Right cardiac atrium (tissue), 5 donors: ENCODE measurements around the gene AP1G2. TPM values are rescaled to one million over a fixed set of nuclear protein-coding genes. Genes with fewer than 3 reads are reported as not detected.

ENCODE experiments used
- ATAC-seq, 2 donors: fragments of 200-7000 bp; cut with Tn5 transposase; one replicate each; pipeline versions ENCODE4 v1.8.0 to v1.9.1; 2020; ENCODE audit warnings: moderate library complexity in 2 of 2, mild to moderate bottlenecking in 1 of 2
- DNase-seq, 3 donors: peaks; one replicate each; pipeline ENCODE4 v3.0.0-alpha.2; 2020
- H3K27ac ChIP-seq: one replicate; pipeline ENCODE4 v1.5.1; 2013; ENCODE audit warnings: mild to moderate bottlenecking, low read length, control low read depth, moderate library complexity
- H3K27me3 ChIP-seq: one replicate; pipeline ENCODE4 v1.6.1; 2013; ENCODE audit not compliant: control insufficient read depth, insufficient read depth
- H3K4me1 ChIP-seq: one replicate; pipeline ENCODE4 v1.6.1; 2013; ENCODE audit warnings: low read length; ENCODE audit not compliant: control insufficient read depth, insufficient read depth
- H3K4me3 ChIP-seq: one replicate; pipeline ENCODE4 v1.5.1; 2013; ENCODE audit warnings: low read length, control low read depth
- H3K9me3 ChIP-seq: one replicate; pipeline ENCODE4 v1.6.1; 2013; ENCODE audit warnings: low read length; ENCODE audit not compliant: control insufficient read depth
- WGBS: extraction: QIAGEN DNeasy Blood & Tissue Kit; methylation state at CpG from one replicate; pipeline ENCODE4 v1.1.7; 2013; 5-methylcytosine and 5-hydroxymethylcytosine counted together
- intact Hi-C, 4 donors: fragments of 100-400 bp; cut with DNase I; formaldehyde crosslinking; loops; one replicate each; pipeline versions ENCODE4 v1.11.0 to v1.14.0; 2022 to 2023
- polyA plus RNA-seq: library from polyadenylated mRNA; stranded (reverse); fragments of 200-250 nt; gene quantifications from one replicate; pipeline ENCODE4 v1.2.3, GENCODE V29; 2013
- total RNA-seq, 4 donors: library from RNA; stranded (reverse); fragmentation: NEBNext Ultra II Directional; extraction: Animal tissue kit (Norgen Biotek cat#: 25700); gene quantifications; one replicate each; pipeline ENCODE4 v1.2.1, GENCODE V29; 2021
- donor health status: healthy with polysubstance abuse.
- donor health status: DM: no; HTN: yes; CAD: no.
- donor health status: DM: no; HTN: no; CAD: no.
- donor health status: DM: no; HTN: yes; CAD: no; lungs with severe emphysema.
- donor health status: DM: yes; HTN: yes; CAD: no.

The AP1G2 gene
- total and polyA plus RNA-seq, 5 donors: 12.9 to 17.9 (median 14.0) TPM

DNA sequence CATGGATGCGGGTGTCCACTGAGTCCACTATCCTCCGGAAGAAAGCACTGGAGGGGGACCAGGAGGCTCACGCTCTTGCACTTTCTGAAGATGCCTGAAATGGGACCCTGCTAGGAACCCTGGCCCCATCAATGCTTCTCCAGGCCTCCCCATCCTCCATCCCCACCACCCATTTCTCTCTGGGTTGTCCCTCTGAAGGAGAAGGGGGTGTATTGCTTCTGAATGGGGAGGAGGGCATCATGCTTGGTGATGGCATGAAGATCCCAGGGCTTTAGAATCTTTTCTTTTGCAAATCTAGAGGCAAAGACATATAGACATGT is 11.7 kb upstream of the AP1G2 start:
- no peak overlapping the region for H3K4me3 ChIP-seq
- no peak overlapping the region for H3K27ac ChIP-seq
- no peaks in the 10 kb centered on the region for H3K4me1 ChIP-seq
- DNase-seq: no peak
- H3K27me3 ChIP-seq: no peaks in the 10 kb centered on the region
- ATAC-seq: no peak
- intact Hi-C loops: no loop called here
- WGBS: 46% methylated on average over 3 of the region's 3 CpGs
- no peaks in the 10 kb centered on the region for H3K9me3 ChIP-seq

DNA sequence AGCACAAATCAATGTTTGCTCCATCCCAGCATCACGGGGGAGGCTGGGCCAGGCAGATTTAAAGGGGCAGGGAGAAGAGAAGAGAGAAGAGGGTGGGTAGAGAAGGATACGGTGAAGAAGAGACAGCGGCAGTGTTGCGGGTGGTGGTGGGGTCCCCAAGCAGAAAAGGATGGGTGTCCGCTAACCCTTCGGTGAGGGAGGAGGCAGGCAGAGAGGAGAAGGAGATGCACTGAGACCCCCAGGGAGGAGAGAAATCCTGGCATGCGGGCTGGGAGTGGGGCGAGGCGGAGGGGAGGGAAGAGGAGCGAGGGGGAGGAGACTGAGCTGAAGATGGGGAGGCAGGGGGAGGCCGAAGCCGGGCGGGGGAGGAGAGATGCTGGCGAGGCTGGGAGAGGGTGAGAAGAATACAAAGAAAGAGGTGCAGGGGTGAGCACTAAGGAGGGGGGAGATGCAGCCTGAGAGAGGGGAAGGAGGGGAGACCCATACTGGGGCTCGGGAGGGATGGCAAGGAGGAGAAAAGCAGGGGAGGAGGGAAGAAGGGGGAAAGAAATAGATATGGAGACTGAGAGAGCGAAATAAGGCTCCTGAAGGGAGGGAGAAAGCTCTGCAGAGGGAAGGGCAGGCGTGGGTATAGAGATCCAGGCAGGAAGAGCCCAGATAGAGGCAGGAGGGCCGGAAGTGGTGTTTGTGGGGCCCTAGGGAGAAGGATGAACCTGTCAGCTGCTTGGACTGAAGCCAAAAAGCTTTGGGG is 11.1 kb upstream of the AP1G2 start, which contains the start of gene JPH4:
Gene JPH4 (minus strand): TSS at position 231 of the 751 bp plus-strand sequence. CDS start 1,337 bp downstream, outside the sequence.
- 9% methylated on average over 18 of the region's 18 CpGs for WGBS
- DNase-seq (no peak), ATAC-seq (peak in 1 of 2 donors; percentile 7)
- H3K9me3 ChIP-seq: no peaks in the 10 kb centered on the region
- no peak within 1 kb of the TSS for H3K4me3 ChIP-seq
- intact Hi-C loops: no loop called here
- no peaks in the 10 kb centered on the region for H3K27me3 ChIP-seq
- H3K27ac ChIP-seq: no peak within 1 kb of the TSS
- H3K4me1 ChIP-seq: no peaks in the 10 kb centered on the region

DNA sequence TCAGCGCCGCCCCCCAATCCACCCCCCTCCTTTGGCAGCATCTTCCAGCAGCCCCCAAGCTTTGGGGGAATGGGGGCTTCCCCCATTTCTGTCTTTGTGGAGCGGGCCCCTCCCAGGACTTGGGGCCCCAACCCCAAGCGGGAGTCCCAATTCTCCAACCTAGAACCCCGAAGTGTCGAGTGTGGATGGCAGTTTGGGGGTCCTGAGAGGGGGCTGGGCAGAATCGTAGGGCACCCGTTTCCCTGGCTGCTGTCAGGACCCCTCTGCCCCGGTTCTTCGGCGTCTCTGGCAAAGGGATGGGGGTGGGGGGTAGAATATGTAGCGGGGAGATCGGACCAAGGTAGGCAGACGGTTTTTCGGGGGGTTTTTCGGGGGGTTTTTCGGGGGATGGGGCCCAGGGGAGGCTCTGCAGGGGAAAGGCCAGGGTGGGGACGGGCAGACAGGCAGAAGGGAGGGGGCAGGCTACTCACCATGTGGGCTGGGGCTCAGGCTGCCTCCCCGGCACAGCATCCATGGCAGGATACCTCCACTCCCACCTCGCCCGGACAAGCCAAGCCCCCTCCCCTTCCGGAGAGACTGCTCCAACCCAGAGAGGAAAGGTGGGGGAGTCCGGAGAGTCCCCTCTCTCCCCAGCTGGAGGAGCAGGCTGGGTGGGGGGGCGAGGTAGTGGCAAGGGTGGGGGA is 10.3 kb upstream of the AP1G2 start:
- DNase-seq: no peak
- Histone ChIP-seq H3K4me1 (no peaks in the 10 kb centered on the region), H3K27me3 (no peaks in the 10 kb centered on the region), H3K4me3 (no peak overlapping the region), H3K9me3 (no peaks in the 10 kb centered on the region), H3K27ac (no peak overlapping the region)
- ATAC-seq: no peak
- WGBS: 2% methylated on average over 24 of the region's 24 CpGs
- intact Hi-C loops: no loop called here

DNA sequence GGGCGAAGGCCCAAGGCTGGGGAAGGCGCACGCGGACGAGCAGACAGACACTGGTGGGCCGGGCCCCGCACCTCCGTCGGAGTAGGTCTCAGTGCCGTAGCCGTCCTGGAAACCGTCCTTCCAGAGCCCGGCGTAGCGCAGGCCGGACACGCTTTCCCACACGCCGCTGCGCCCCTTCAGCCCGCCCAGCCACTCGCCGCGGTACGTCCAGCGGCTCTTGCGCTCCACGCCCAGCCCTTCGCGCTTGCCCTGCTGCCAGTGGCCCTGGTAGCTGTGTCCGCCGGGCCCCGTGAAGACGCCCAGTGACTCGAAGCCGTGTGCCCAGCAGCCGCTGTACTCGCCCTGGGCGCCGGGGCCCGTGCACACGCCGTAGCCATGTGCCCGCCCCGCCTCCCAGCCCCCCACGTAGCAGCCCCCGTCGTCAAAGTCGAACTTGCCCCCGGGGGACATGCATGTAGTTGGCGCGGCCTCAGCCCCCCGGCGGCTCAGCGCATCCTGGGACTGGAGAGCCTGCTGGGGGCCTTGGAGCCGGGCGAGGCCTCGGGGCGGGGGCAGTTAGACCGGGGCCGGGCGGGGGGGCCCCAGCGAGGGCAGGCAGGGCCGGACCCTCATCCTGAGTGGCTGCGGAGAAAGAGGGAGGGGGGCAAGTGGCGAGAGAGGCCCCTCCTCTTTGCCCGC is 9.6 kb upstream of the AP1G2 start:
- intact Hi-C loops: no loop called here
- ATAC-seq: peak; percentile 34 to 55
- Histone ChIP-seq H3K27ac (no peak overlapping the region), H3K4me1 (no peaks in the 10 kb centered on the region), H3K9me3 (no peaks in the 10 kb centered on the region), H3K4me3 (peak overlapping the region; percentile 16), H3K27me3 (no peaks in the 10 kb centered on the region)
- DNase-seq: peak in 1 of 3 donors; percentile 69
- WGBS: 2% methylated on average over 67 of the region's 67 CpGs

DNA sequence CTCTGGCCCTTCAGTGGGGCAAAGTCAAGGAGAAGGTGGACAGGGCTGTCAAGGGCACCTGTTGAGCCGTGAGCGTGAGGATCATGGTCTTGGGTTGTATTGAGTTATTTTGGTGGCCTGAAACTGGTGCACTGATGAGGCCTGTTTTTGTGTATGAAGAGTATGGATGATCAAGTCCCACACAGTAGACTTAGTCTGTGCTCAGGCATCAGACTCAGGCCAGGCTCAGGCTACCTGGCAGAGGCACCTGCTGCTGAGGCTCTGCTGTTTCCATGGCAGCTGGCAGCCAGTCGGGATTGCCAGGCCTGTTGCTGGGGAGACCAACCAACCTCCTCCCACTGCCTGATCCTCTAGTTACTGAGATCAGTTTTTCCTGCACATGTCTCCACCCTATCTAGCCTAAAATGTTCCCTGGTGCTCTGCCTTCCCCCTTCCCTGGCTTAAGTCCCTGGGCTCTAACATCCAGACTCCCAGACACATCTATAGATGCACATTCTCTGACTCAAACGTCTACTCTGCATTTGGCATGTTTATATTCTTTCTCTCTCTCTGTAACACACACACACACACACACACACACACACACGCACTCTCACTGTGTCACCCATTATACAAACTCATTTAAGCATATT is 5.9 kb upstream of the AP1G2 start:
- Histone ChIP-seq H3K27ac (no peak overlapping the region), H3K9me3 (no peaks in the 10 kb centered on the region), H3K4me3 (no peak overlapping the region), H3K27me3 (no peaks in the 10 kb centered on the region), H3K4me1 (no peaks in the 10 kb centered on the region)
- ATAC-seq (no peak), DNase-seq (no peak)
- intact Hi-C loops: no loop called here
- WGBS: 81% methylated on average over 5 of the region's 5 CpGs

DNA sequence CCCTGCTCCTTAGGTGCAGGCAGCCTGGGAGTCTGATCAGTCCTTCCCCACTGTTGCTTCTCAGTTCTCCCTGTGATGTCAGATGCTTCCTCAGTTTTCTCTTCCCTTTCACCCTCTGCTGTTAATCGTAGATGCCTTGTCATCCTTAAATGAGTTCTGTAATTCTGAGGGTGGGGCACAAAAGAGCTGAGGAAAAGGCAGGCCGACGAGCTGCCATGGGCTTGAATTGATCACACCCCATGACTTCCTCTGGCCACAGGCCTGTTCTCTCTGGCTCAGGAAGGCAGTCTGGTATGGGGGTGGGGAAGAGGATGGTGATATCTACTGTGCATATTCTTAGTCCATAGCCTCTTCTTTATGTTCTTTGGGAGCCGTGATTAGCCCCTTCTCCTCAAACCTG is 5.2 kb upstream of the AP1G2 start:
- 39% methylated on average over 4 of the region's 4 CpGs for WGBS
- H3K27me3 ChIP-seq: no peaks in the 10 kb centered on the region
- no peak overlapping the region for H3K4me3 ChIP-seq
- peak; percentile 37 to 57 for ATAC-seq
- no peak overlapping the region for H3K27ac ChIP-seq
- peak in 1 of 3 donors; percentile 78 for DNase-seq
- intact Hi-C loops: no loop called here
- H3K4me1 ChIP-seq: no peaks in the 10 kb centered on the region
- no peaks in the 10 kb centered on the region for H3K9me3 ChIP-seq

DNA sequence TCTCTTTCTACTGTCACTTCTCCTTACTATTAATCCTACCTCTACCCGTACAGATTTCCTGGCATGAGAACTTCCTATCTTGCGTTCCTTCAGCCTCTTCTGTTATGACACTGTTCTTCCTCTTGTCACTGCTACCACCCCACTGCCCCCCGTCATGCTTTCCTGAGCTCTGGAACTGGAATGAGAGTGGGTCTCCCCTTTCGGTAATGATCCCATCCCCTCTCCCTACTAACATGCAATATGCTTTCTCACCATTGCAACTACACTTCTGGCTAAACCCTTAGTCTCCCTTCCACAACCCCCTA is 4.9 kb upstream of the AP1G2 start:
- no peaks in the 10 kb centered on the region for H3K27me3 ChIP-seq

DNA sequence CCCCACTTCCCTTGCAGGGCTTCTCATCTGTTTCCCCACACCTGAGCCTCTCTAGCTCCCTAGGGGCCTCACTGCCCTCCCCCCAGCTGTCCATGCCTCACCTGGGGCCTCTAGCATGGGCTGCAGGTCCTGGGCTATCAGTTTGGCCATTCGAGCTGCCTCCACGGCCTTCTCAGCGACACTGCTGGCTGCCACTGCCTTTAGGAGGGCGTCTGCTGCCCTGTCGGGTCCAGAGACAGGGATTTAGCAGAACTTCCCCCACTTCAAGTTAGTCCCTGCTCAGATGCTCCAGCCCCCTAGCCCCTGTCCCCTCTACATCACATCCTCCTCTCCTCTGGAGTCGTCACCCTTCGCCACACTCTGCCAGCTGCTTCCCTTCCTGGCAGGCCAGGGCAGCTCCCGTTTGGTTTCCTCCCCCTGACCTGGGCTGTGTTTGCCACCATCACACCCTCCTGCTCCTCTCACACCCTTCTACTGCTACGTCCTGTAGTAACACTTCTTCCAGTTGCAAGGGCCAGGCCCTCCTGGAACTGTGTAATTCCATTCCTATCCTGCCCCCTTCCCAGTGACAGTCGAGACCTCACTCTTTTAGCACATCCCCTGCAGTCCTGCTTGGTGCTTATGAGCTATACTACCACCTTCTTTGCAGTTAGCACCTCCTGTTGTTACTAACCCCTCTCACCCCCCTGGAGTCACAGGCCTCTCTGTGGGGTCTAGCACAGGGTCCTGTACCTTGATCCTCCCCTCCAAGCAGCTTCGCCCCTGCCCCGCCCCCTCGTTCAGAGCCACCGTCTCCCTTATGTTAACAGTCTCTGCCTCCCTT is 4.3 kb upstream of the AP1G2 start:
- intact Hi-C loops: no loop called here
- no peaks in the 10 kb centered on the region for H3K4me1 ChIP-seq

More for the DNA sequence above, 4.9 kb upstream of the AP1G2 start:
- Histone ChIP-seq H3K9me3 (no peaks in the 10 kb centered on the region), H3K4me1 (no peaks in the 10 kb centered on the region), H3K27ac (no peak overlapping the region), H3K4me3 (no peak overlapping the region)
- intact Hi-C loops: no loop called here
- ATAC-seq (no peak), DNase-seq (no peak)
- WGBS: 56% methylated on average over 4 of the region's 4 CpGs

DNA sequence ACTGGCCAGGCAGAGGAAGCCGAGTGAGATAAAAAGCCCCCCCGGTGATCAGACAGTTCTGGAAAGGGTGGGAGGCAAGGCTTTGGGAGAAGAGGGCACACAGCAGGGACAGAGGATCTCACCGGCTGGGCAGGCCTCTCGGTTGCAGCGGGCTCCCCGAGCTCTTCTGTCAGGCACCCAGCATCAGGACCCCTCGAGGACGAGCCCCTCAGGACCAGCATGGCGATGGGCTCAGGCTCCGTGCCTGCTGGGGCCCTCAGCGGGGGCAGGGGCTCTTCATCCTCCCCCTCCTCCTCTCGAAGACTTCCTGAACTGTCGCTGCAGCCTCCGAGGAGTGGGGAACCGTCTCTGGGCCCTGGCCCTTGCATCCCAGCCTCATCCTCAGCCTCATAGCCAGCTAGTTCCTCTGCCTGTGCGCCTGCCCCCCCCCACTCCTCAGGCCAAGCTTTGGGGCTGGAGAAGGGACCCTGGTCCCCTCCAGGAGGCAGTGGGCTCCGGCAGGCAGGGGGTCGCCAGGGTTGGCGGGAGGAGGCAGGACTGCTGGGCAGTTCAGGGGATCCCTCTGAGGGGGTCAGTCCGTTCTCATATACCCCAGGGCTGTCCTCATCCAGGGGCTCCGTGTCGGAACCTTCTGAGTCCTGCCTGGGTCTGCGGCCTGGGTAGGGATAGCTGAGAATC is 3.4 kb upstream of the AP1G2 start:
- WGBS: 77% methylated on average over 23 of the region's 23 CpGs
- no peaks in the 10 kb centered on the region for H3K4me1 ChIP-seq
- intact Hi-C loops: no loop called here
- H3K9me3 ChIP-seq: no peaks in the 10 kb centered on the region
- H3K27me3 ChIP-seq: no peaks in the 10 kb centered on the region
- H3K27ac ChIP-seq: no peak overlapping the region
- DNase-seq (peak in 1 of 3 donors; percentile 52), ATAC-seq (no peak)
- H3K4me3 ChIP-seq: no peak overlapping the region

More for the DNA sequence above, 4.3 kb upstream of the AP1G2 start:
- Histone ChIP-seq H3K4me3 (no peak overlapping the region), H3K27ac (no peak overlapping the region), H3K27me3 (no peaks in the 10 kb centered on the region), H3K9me3 (no peaks in the 10 kb centered on the region)
- ATAC-seq (no peak), DNase-seq (no peak)
- WGBS: 55% methylated on average over 14 of the region's 14 CpGs
